Right lobe of liver (tissue), 4 donors: ENCODE measurements around the gene HS6ST3.

ENCODE experiments used
- CTCF ChIP-seq, 4 donors: fragments of 200-600 bp in 3 of 4; fragments of 450-650 bp in 1 of 4; IDR thresholded peaks; one replicate each; pipeline versions ENCODE4 v1.5.1 to v1.8.0; 2016 to 2022; ENCODE audit warnings: antibody characterized with exemption in 4 of 4, mild to moderate bottlenecking in 2 of 4
- POLR2A ChIP-seq: fragments of 450-650 bp; IDR thresholded peaks from one replicate; pipeline ENCODE4 v1.6.1; 2017; ENCODE audit warnings: antibody characterized with exemption, mild to moderate bottlenecking
- donor health status: DM: no; HTN: no; CAD: no.
- donor health status: DM: no; HTN: no; CAD: no.
- donor health status: DM: no; HTN: yes; CAD: no.

GRCh38 chr13:96428911-96429310 is 339.0 kb downstream of the HS6ST3 start:
- no peak for TF ChIP-seq CTCF (IDR thresholded peaks at IDR 0.05)
- TF ChIP-seq POLR2A, result no peak
